HG02642 (cell line): ENCODE measurements around the gene PML.

Source experiments
- ATAC-seq: cut with Tn5 transposase; IDR thresholded peaks from one replicate; pipeline ENCODE4 v1.9.1; 2021; ENCODE audit warnings: mild to moderate bottlenecking; ENCODE audit not compliant: unreplicated experiment, poor library complexity

Gene PML

DNA sequence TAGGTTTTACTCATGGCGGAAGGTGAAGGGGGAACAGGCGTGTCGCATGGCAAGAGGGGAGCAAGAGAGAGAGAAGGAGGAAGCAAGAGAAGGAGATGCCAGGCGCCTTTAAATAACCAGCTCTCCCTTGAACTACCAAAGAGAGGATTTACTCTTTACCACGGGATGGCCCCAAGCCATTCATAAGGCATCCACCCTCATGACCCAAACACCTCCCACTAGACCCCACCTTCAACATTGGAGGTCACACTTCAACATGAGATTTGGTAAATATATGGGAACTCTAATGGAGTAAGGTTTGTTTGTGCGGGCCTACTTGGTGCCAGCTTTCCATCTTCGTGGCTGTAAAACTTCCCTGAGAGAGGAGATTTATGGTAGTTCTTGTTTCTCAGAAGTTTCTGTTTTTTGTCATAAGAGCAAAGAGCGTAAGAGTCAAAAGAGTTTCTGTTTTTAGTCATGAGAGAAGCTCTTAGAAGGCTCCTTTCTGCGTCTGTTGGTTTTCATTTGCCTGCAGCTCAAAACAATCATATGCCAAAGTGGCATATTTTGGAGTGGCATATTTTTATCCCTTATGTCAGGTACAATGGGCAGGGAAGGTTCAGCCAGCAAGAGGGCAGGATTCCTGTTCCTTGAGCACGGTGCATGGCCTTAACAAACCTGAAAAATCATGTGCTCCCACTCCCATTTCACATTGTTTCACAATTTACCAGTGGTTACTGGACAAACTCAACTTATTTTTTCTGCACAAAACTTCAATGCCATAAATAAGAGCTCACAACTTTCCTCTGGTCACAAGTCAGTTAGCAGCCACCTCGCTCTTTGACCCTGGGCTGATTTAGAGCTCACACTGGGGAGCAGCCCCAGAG is 12.5 kb downstream of the PML start:
- no peak for ATAC-seq

DNA sequence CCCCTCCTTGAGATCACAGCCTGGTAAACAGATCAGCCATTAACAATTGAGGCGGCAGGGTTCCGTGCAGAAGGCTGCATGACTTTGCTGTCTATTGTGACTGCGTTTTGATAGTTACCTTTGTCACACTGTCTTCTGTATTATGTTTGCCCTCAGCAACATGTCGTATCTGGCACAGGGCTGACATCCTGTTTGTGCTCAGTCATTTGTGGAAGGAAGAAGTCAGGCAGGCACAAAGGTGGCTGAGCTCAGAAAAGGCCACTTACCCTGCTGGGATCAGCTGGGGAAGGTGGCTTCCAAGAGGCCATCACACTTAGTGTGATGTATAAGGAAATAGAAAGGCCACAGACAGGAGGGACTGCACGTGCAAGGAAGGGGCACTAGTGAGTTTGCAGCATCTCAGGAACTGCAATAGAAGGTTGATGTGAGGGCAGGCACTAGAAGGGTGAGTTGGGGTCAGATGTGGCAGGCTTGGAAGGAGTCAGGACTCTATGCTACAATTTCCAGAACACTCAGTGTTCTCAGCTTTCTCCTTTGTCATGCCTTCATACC is 13.4 kb downstream of the PML start:
- no peak for ATAC-seq

DNA sequence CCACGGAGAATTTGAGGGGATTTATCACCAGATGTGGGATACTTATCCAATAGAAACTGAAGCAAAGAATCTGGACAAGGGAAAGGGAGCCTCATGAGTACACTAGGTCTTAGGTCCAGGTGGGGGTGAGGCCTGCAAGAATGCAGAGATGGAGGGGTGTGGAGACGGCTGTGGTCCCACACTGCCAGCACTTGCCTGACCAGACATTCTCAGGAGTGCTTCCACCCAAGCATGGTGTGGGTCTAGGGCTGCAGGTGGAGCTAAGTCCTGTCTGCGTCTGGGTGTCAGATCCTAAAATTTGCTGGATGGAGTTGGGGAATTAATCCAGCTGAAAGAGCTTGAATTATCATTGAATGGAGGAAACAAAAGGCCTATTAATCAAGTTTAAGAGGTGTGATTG is 14.4 kb downstream of the PML start:
- no peak for ATAC-seq

DNA sequence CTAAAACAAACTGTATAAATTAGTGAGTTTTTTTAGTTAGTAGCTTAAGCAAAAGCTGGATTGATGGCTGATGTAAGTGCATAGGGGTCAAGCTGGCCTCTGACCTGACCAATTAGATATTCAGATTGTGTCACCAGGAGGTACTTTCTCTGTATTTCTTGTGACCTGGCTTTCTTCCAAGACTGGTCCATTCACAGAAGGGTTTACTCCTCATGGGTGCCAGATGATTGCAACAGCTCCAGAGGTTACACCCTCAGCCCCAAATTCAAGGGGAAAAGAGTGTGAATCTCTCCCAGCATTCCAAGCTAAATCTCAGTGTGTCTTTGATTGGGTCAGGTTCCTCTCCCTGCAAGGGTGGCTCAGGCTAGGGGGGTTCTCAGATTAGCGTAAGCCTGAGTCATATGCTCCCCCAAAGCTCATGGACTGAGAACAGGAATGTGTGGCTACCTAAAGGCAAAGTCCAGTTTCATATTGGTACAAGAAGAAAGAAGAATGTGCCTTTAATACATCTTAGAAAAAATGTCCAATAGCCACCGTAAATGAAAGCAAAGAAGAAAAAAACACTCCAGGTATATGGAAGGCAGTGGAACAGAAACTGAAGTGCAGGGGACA is 16.5 kb downstream of the PML start:
- ATAC-seq: no peak

DNA sequence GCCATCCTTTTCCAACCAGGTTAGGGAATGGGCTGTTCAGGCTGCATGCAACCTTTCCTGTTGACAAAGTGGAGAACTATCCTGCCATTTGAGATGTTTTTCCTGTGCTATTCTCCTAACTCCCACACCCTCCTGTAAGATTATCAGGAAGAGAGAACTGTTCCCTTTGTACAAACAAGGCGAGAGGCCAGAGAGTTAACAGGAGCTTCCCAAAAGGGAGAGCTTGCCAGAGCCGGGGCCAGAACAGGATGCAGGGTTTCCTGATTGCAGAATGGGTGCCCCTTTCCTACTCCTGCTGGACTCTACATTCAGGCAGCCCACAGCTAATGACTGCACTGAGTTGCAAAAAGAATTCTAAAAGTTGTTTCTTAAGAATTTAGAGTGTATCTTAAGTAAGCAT is 17.1 kb downstream of the PML start:
- no peak for ATAC-seq

DNA sequence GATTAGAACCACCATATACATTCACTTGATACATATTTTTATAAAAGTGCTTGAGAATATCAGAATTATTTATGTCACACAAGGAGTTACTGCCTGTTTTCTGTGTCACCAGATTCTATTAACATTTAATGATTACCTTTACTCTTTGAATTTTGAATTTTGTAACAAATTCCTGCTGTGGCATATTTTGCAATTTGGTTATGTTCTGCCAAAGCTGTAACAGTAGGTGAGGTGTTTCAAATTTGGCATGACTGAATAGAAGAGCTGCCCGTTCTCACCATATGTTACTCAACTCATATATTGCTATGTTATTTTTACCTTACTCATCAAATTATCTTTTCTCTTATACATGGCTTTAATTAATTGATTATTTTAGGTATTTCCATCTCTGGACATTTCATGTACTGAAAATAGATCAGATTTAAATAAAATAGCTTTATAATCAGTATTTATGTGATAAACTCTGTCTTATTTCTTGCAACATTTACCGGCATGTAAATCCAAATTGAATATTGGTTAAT is 18.9 kb downstream of the PML start:
- ATAC-seq: no peak

DNA sequence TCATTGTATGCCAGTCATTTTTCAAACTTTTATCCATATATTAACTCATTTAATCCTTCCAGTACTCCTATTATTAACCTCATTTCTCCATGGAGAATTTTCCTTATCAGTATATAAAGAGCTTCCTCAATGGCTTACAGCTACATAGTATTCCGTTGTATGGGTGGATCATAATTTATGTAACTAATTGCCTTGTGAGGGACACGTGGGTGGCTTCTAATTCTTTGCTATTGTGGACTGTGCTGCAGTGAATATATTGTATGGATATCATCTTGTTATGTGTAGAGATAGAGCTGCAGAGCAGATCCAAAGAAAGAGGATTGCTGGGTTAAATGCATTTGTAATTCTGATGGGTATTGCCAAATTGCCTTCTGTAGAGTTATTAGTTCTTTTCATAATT is 25.2 kb downstream of the PML start:
- no peak for ATAC-seq

DNA sequence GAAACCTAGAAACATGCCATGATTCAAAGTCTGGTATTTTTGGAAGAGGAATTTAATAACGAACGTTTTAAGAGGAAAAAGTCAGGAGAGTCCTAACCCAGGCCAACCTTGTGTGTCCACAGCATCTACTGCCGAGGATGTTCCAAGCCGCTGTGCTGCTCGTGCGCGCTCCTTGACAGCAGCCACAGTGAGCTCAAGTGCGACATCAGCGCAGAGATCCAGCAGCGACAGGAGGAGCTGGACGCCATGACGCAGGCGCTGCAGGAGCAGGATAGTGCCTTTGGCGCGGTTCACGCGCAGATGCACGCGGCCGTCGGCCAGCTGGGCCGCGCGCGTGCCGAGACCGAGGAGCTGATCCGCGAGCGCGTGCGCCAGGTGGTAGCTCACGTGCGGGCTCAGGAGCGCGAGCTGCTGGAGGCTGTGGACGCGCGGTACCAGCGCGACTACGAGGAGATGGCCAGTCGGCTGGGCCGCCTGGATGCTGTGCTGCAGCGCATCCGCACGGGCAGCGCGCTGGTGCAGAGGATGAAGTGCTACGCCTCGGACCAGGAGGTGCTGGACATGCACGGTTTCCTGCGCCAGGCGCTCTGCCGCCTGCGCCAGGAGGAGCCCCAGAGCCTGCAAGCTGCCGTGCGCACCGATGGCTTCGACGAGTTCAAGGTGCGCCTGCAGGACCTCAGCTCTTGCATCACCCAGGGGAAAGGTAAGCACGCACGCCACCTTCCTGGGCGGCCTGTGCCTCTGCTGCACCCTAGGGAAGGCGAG is 28.4 kb downstream of the PML start:
- ATAC-seq: no peak

DNA sequence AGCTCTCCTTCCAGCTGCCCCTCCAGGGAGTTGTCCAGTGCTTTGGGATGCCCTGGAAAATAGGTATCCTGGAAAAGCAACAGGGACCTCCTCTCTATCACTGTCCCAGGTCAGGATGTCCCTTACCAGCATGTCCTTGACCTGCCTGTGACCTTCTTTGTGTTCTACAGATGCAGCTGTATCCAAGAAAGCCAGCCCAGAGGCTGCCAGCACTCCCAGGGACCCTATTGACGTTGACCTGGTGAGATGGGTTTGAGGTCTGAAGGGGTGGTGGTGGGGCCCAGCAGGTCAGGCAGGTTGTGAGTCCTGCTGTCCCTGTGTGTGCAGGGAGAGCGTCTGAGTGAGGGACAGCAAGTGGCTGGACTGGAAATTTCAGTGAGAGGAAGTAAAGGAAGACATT is 30.2 kb downstream of the PML start:
- ATAC-seq: no peak

DNA sequence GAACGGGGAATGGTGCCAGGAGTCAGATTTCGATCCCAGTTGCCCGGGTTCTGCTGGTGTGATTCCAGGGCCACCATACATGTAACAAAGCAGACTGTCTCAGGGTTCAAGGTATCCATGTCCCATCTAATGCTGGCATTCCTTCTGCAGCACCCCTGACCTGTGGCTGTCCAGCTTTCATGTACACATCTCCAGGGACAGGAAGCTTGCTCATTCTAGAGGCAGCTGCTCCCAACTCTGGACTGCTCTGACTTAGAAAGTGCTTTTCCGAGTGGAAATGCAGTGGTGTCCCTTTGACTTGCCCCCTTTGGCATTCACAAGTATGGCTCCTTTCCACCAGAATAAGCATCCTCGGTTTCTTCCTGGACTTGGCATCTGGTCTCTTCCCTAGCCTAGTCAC is 30.9 kb downstream of the PML start:
- ATAC-seq: no peak

DNA sequence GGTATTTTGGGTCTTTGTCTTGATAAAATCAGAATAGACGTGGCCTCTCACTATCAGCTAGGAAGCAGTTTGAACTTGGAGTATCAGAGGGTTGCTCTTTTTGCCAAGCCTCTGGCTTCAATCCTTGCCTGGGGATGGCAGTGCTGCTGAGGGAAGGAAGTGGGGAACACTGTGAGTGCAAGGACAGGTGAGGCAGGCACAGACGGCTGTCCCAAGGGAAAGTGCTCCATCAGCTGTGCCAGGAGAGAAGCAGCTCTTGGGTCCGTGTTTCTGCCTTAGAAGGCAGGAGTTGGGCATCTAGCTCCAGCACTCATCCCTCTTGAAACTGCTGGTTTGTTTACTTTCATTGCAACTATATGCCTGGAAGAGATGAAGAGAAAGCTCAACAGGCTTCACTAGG is 33.2 kb downstream of the PML start:
- no peak for ATAC-seq

DNA sequence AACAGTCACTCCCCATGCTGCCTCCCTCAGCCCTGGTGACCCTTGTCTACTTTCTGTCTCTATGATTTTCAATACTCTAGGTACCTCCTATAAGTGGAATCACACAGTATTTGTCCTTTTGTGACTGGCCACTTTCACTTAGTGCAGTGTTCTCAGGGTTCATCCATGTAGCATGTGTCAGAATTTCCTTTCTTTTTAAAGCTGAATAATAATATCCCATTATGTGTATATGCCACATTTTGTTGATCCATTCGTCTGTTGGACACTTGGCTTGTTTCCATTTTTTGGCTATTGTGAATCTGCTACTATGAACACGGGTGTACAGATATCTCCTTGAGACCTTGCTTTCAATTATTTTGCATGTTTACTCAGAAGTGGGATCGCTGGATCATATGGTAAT is 34.1 kb downstream of the PML start:
- no peak for ATAC-seq

DNA sequence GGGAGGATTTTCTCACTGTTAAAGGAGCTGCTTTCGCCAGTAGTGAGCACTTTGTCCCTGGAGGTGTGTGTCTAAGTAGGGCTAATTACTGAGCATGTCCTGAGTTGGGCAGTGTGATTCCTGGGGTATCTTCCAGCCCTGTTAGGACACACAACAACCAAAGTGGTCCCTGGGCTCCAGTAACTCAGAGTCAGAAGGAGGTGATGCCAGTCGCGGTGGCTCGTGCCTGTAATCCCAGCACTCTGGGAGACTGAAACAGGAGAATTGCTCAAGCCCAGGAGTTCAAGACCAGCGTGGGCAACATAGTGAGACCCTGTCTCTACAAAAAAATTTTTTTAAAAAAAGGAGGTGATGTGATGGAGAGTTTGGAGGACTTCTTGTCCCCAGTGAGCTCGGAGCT is 37.5 kb downstream of the PML start:
- no peak for ATAC-seq

DNA sequence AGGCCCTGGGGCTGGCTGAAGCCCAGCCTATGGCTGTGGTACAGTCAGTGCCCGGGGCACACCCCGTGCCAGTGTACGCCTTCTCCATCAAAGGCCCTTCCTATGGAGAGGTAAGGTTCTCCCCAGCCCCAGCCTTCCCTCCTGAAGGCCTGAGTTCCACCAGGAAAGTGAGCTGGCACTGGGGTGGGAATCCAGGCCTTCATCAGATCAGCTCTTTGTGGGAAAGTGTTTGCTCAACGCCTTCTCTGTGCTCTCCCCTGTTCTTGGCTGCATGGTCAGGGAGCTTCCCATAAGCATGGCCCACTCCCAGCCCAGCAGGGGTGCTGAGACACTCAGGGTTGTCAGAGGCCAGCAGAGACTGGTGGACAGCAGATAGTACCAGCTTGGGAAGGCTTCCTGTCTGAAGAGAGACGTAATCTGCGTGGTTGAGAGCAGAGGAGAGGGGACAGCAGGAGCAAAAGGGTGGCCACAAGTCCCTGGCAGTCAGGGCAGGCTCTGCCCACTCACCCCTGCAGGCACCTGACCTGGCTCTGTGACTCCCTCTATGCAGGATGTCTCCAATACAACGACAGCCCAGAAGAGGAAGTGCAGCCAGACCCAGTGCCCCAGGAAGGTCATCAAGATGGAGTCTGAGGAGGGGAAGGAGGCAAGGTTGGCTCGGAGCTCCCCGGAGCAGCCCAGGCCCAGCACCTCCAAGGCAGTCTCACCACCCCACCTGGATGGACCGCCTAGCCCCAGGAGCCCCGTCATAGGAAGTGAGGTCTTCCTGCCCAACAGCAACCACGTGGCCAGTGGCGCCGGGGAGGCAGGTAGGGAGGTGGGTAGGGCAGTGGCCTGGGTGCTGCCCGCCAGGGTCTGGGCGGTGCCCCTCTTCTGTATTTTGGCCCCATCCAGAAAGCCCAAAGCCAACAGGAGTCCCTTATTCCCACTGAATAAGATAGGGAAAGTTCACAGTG is 38.4 kb downstream of the PML start:
- no peak for ATAC-seq

DNA sequence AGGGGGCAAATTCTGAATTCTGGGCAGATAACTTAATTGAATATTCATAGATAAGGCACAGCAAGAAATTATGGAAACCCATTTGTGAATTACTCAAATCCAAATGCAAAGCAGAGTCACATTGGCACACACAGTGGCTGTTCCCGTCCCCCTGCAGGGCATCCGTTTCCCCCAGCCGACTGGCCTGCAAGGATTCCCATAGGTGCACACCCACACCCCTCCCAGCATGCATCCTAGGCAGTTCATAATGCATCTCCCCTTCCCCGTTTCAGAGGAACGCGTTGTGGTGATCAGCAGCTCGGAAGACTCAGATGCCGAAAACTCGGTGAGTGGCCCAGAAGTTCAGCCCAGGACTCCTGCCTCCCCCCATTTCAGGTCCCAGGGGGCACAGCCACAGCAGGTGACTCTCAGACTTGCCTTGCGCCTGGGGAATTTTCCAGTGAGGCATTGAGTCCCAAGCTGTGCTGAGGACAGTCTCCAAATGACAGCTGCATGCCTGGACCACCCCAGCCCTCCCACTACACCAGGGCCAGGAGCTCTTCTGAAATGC is 39.8 kb downstream of the PML start:
- ATAC-seq: no peak

DNA sequence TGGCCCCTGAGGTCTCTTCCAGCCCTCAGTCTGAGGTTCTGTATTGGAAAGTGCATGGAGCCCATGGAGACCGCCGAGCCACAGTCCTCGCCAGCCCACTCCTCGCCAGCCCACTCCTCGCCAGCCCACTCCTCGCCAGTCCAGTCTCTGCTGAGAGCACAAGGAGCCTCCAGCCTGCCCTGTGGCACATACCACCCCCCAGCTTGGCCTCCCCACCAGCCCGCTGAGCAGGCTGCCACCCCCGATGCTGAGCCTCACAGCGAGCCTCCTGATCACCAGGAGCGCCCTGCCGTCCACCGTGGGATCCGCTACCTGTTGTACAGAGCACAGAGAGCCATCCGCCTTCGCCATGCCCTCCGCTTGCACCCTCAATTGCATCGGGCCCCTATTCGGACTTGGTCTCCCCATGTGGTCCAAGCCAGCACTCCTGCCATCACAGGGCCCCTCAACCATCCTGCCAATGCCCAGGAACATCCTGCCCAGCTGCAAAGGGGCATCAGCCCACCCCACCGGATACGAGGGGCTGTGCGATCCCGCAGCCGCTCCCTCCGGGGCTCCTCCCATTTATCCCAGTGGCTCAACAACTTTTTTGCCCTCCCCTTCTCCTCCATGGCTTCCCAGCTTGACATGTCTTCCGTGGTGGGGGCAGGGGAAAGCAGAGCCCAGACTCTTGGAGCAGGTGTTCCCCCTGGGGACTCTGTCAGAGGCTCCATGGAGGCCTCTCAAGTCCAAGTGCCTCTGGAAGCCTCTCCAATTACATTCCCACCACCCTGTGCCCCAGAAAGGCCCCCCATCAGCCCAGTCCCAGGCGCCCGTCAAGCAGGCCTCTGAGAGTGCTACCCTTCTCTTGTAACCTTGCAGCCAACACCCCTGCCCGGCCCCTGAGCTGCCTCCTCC is 40.9 kb downstream of the PML start:
- no peak for ATAC-seq

DNA sequence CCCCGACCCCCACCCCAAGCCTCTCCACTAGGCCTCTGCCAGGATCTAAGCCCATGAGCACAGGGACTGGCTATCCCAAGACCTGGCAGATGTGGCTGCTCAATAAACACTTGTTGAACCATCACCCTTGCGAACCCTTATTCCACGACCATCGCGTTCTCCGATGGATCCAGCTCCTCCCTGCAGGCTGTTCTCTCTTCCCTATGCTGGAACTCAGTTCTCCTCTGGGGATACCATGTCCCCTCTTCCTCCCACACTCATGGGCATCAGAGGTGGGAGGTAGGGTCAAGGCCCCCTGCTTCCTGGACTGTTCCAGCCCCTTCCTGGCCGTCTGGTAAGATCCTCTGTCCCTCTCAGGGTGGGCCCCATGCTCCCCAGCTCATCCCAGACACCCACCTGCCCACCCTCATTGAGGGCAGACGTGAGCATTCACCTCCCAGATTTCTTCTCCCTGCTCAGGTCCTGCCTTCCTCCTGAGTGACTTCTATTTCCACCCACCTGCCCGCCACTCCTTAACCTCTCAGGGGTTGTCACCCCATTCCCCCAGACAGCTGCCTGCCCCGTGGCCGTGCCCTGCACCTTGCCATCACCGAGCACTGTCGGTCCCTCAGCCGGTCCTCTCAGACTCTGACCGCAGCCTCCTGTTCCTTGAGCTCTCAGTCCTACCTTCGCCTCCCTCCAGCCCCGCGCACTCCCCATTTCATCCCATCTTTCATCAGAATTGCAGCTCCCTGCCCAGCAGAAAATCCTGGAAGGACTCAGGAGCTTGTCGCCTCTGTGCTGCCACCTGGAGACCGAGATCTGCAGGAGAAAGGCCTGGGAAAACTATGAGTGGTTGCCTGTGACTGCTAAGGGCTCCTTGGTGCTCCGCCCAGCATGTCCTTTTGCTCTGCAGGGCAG is 42.0 kb downstream of the PML start:
- ATAC-seq: no peak
